Tibial nerve (tissue), 4 donors: ENCODE results near the gene ZNF768.

ENCODE experiments used
- EP300 ChIP-seq, 2 donors: sonication (generic); formaldehyde crosslinking; IDR thresholded peaks; one replicate each; pipeline ENCODE4 v1.6.1; 2017; ENCODE audit warnings: antibody characterized with exemption in 2 of 2, mild to moderate bottlenecking in 1 of 2
- POLR2A ChIP-seq, 2 donors: fragments of 450-650 bp; IDR thresholded peaks; one replicate each; pipeline ENCODE4 v1.6.1; 2017; ENCODE audit warnings: antibody characterized with exemption in 2 of 2, mild to moderate bottlenecking in 2 of 2, moderate library complexity in 2 of 2
- TF ChIP-seq, protein P1 (sequence below), 5 experiments: fragments of 200-600 bp in 3 of 5; fragments of 450-650 bp in 2 of 5; sonication (generic) in 3 of 5; IDR thresholded peaks; one replicate each; pipeline ENCODE4 v1.5.1; 2016 to 2019; ENCODE audit warnings: antibody characterized with exemption in 5 of 5, mild to moderate bottlenecking in 3 of 5, moderate library complexity in 2 of 5

GRCh38 chr16:30474684-30475083 is 51.7 kb downstream of the ZNF768 start:
- TF ChIP-seq, protein P1, sequence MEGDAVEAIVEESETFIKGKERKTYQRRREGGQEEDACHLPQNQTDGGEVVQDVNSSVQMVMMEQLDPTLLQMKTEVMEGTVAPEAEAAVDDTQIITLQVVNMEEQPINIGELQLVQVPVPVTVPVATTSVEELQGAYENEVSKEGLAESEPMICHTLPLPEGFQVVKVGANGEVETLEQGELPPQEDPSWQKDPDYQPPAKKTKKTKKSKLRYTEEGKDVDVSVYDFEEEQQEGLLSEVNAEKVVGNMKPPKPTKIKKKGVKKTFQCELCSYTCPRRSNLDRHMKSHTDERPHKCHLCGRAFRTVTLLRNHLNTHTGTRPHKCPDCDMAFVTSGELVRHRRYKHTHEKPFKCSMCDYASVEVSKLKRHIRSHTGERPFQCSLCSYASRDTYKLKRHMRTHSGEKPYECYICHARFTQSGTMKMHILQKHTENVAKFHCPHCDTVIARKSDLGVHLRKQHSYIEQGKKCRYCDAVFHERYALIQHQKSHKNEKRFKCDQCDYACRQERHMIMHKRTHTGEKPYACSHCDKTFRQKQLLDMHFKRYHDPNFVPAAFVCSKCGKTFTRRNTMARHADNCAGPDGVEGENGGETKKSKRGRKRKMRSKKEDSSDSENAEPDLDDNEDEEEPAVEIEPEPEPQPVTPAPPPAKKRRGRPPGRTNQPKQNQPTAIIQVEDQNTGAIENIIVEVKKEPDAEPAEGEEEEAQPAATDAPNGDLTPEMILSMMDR (IDR thresholded peaks at IDR 0.05): no peak
- TF ChIP-seq POLR2A (IDR thresholded peaks at IDR 0.05) (no peak), EP300 (IDR thresholded peaks at IDR 0.05) (no peak)
